Mesendoderm (in vitro differentiated cells): ENCODE measurements around the gene SLC16A7.

Experiments used
- DNase-seq: peaks from one replicate; pipeline ENCODE4 v3.0.0; 2013
- H2AK5ac ChIP-seq: 2 replicates; pipeline ENCODE4 v1.6.1; 2013; ENCODE audit warnings: low read length, inconsistent platforms
- H2BK120ac ChIP-seq: 2 replicates; pipeline ENCODE4 v1.6.1; 2013; ENCODE audit warnings: low read depth, mild to moderate bottlenecking, low read length, moderate library complexity, mixed read lengths
- H2BK15ac ChIP-seq: replicated peaks from 2 replicates; pipeline ENCODE4 v1.6.1; 2013; ENCODE audit warnings: low read depth, mild to moderate bottlenecking, moderate library complexity
- H2BK5ac ChIP-seq: 2 replicates; pipeline ENCODE4 v1.6.1; 2013; ENCODE audit warnings: low read length, inconsistent platforms
- H3K18ac ChIP-seq: 2 replicates; pipeline ENCODE4 v1.6.1; 2013; ENCODE audit warnings: mild to moderate bottlenecking, low read length, mixed read lengths
- H3K23ac ChIP-seq: one replicate; pipeline ENCODE4 v1.6.1; 2013; ENCODE audit warnings: low read length
- H3K27ac ChIP-seq: 2 replicates; pipeline ENCODE4 v1.5.1; 2013; ENCODE audit warnings: low read depth, mild to moderate bottlenecking, inconsistent platforms, low read length, moderate library complexity
- H3K27me3 ChIP-seq: 2 replicates; pipeline ENCODE4 v1.6.1; 2013; ENCODE audit warnings: low read length, control low read depth, mild to moderate bottlenecking, inconsistent platforms; ENCODE audit not compliant: insufficient read depth, poor library complexity
- H3K36me3 ChIP-seq: 2 replicates; pipeline ENCODE4 v1.6.1; 2013; ENCODE audit warnings: low read length, inconsistent platforms; ENCODE audit not compliant: control insufficient read depth, insufficient read depth
- H3K4ac ChIP-seq: one replicate; pipeline ENCODE4 v1.6.1; 2013; ENCODE audit warnings: low read depth, mild to moderate bottlenecking, low read length, moderate library complexity
- H3K4me1 ChIP-seq: 2 replicates; pipeline ENCODE4 v1.6.1; 2013; ENCODE audit warnings: low read depth, low read length, inconsistent platforms; ENCODE audit not compliant: control insufficient read depth
- H3K4me2 ChIP-seq: 2 replicates; pipeline ENCODE4 v1.6.1; 2013; ENCODE audit warnings: low read length
- H3K4me3 ChIP-seq: 2 replicates; pipeline ENCODE4 v1.5.1; 2013; ENCODE audit warnings: mild to moderate bottlenecking, low read length
- H3K56ac ChIP-seq: one replicate; pipeline ENCODE4 v1.6.1; 2013; ENCODE audit warnings: low read length
- H3K79me1 ChIP-seq: 2 replicates; pipeline ENCODE4 v1.6.1; 2013; ENCODE audit warnings: low read length, inconsistent platforms
- H3K79me2 ChIP-seq: 2 replicates; pipeline ENCODE4 v1.6.1; 2013; ENCODE audit warnings: mild to moderate bottlenecking, low read length; ENCODE audit not compliant: control insufficient read depth, insufficient read depth
- H3K9ac ChIP-seq: 2 replicates; pipeline ENCODE4 v1.6.1; 2013; ENCODE audit warnings: low read length, inconsistent platforms
- H4K5ac ChIP-seq: one replicate; pipeline ENCODE4 v1.6.1; 2013; ENCODE audit warnings: low read length
- H4K8ac ChIP-seq: one replicate; pipeline ENCODE4 v1.6.1; 2013; ENCODE audit warnings: low read depth, mild to moderate bottlenecking, control low read depth, low read length, moderate library complexity
- WGBS: extraction: QIAGEN DNeasy Blood & Tissue Kit; methylation state at CpG from one replicate; pipeline ENCODE4 v1.1.7; 2013; ENCODE audit warnings: low lambda C conversion rate, missing lambda C conversion rate; ENCODE audit not compliant: insufficient coverage; ENCODE audit errors: extremely low coverage; 5-methylcytosine and 5-hydroxymethylcytosine counted together

The SLC16A7 gene

DNA sequence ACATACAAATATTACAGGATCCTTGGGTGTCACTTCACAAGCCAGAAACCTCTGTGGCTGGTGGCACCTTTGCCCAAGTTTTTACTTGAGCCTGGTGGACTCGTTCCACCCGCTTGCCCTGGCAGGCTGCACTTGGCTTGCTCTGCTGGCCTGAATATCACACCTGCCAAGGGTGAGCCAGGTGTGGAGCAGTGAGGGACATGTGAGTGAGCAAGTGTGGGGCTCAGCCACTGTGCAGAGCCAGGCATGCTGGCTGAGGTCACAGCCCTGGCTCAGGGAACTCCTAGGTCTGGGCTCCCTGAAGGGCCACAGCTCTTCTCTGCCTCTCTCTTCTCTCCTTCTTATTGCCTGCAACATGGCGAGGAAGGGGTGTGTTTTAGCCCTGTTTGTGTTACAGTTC is 82.0 kb downstream of the SLC16A7 start:
- Histone ChIP-seq H3K79me1 (no peaks in the 10 kb centered on the region), H4K8ac (no peak overlapping the region), H3K36me3 (no peaks in the 10 kb centered on the region), H4K5ac (no peak overlapping the region), H3K4me2 (no peak overlapping the region), H3K27ac (no peak overlapping the region), H3K56ac (no peak overlapping the region), H3K79me2 (no peaks in the 10 kb centered on the region), H2BK120ac (no peak overlapping the region), H2AK5ac (no peak overlapping the region), H3K9ac (no peak overlapping the region), H3K4me3 (no peak overlapping the region), H3K18ac (no peak overlapping the region), H3K4ac (no peak overlapping the region), H2BK5ac (no peak overlapping the region), H3K23ac (no peak overlapping the region), H3K4me1 (no peaks in the 10 kb centered on the region), H3K27me3 (no peaks in the 10 kb centered on the region), H2BK15ac (no peak overlapping the region)
- no CpG with 5 or more reads among the region's 3 CpGs for WGBS
- DNase-seq, result no peak

GRCh38 chr12:59678759-59679411 is 83.1 kb downstream of the SLC16A7 start:
- Histone ChIP-seq H2AK5ac (no peak overlapping the region), H2BK5ac (no peak overlapping the region), H3K18ac (no peak overlapping the region), H2BK120ac (no peak overlapping the region), H3K79me2 (no peaks in the 10 kb centered on the region), H3K36me3 (no peaks in the 10 kb centered on the region), H3K27me3 (no peaks in the 10 kb centered on the region), H3K9ac (no peak overlapping the region), H3K4me2 (no peak overlapping the region), H3K23ac (no peak overlapping the region), H3K4me1 (no peaks in the 10 kb centered on the region), H4K5ac (no peak overlapping the region), H3K56ac (no peak overlapping the region), H4K8ac (no peak overlapping the region), H3K79me1 (no peaks in the 10 kb centered on the region), H3K27ac (no peak overlapping the region), H2BK15ac (no peak overlapping the region), H3K4me3 (no peak overlapping the region), H3K4ac (no peak overlapping the region)
- no CpG with 5 or more reads among the region's 5 CpGs for WGBS
- DNase-seq, result no peak

GRCh38 chr12:59689776-59690175 is 93.9 kb downstream of the SLC16A7 start:
- WGBS, result no CpG with 5 or more reads among the region's 2 CpGs
- Histone ChIP-seq H2BK5ac (no peak overlapping the region), H3K18ac (no peak overlapping the region), H3K9ac (no peak overlapping the region), H3K56ac (no peak overlapping the region), H3K79me1 (no peaks in the 10 kb centered on the region), H4K5ac (no peak overlapping the region), H4K8ac (no peak overlapping the region), H2AK5ac (no peak overlapping the region), H2BK15ac (no peak overlapping the region), H3K27ac (no peak overlapping the region), H3K79me2 (no peaks in the 10 kb centered on the region), H3K36me3 (no peaks in the 10 kb centered on the region), H3K4ac (no peak overlapping the region), H3K27me3 (no peaks in the 10 kb centered on the region), H2BK120ac (no peak overlapping the region), H3K23ac (no peak overlapping the region), H3K4me1 (no peaks in the 10 kb centered on the region), H3K4me2 (no peak overlapping the region), H3K4me3 (no peak overlapping the region)
- DNase-seq, result peak; percentile 65

GRCh38 chr12:59695379-59695778 is 99.5 kb downstream of the SLC16A7 start:
- no peak overlapping the region for H2AK5ac ChIP-seq
- no peaks in the 10 kb centered on the region for H3K4me1 ChIP-seq
- no peaks in the 10 kb centered on the region for H3K36me3 ChIP-seq
- H3K27ac ChIP-seq, result no peak overlapping the region
- no peaks in the 10 kb centered on the region for H3K79me1 ChIP-seq
- no peaks in the 10 kb centered on the region for H3K79me2 ChIP-seq
- no peak overlapping the region for H3K9ac ChIP-seq
- no peak overlapping the region for H3K4me3 ChIP-seq
- no peak overlapping the region for H3K18ac ChIP-seq
- H3K4ac ChIP-seq, result no peak overlapping the region
- WGBS, result no CpG with 5 or more reads among the region's 1 CpG
- H4K8ac ChIP-seq, result no peak overlapping the region
- H3K4me2 ChIP-seq, result no peak overlapping the region
- no peak overlapping the region for H2BK5ac ChIP-seq
- H4K5ac ChIP-seq, result no peak overlapping the region
- H2BK15ac ChIP-seq, result no peak overlapping the region
- H3K56ac ChIP-seq, result no peak overlapping the region
- no peaks in the 10 kb centered on the region for H3K27me3 ChIP-seq
- DNase-seq, result no peak
- H3K23ac ChIP-seq, result no peak overlapping the region
- H2BK120ac ChIP-seq, result no peak overlapping the region

DNA sequence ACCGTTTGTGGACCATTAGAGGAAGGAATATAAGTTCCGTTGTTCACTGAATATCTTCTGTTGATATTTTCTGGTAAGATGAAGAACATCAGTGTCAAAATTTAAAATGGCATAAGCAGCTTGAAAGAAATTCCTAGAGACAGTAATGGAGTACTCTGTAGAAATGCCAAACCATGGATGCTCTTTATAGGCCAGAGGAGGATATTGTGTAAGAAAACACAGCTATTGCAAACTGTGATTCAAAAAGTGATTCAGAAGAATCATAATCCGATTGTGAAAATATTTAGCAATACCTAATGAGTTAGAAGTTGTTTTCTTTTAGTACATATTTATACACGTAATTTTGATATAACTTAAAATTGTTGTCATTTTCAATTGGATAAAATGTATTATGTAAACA is 102.8 kb downstream of the SLC16A7 start:
- Histone ChIP-seq H4K5ac (no peak overlapping the region), H3K9ac (no peak overlapping the region), H3K36me3 (no peaks in the 10 kb centered on the region), H3K4me2 (no peak overlapping the region), H3K23ac (no peak overlapping the region), H3K4me1 (no peaks in the 10 kb centered on the region), H3K56ac (no peak overlapping the region), H3K27me3 (no peaks in the 10 kb centered on the region), H3K4me3 (no peak overlapping the region), H2BK15ac (no peak overlapping the region), H3K79me2 (no peaks in the 10 kb centered on the region), H2BK5ac (no peak overlapping the region), H2BK120ac (no peak overlapping the region), H3K27ac (no peak overlapping the region), H2AK5ac (no peak overlapping the region), H3K18ac (no peak overlapping the region), H4K8ac (no peak overlapping the region), H3K4ac (no peak overlapping the region), H3K79me1 (no peaks in the 10 kb centered on the region)
- no CpG with 5 or more reads among the region's 4 CpGs for WGBS
- DNase-seq, result no peak
